Measurements from ENCODE around the gene ERBB4.

The ERBB4 gene

GRCh38 chr2:211996857-211997256 lies 541.7 kb downstream of the ERBB4 start:
- Histone ChIP-seq H3K9me3 (no peaks in the 10 kb centered on the region), H3K36me3 (no peaks in the 10 kb centered on the region), H3K4me3 (ENCODE audit: low read depth in 1 of 2, low read length in 1 of 2) (no peak overlapping the region), H3K27ac (no peak overlapping the region), H3K27me3 (no peaks in the 10 kb centered on the region), H3K4me1 (ENCODE audit: control insufficient read depth in 1 of 2, insufficient read depth in 1 of 2, low read depth in 1 of 2, low read length in 1 of 2) (no peaks in the 10 kb centered on the region)
- TF ChIP-seq CTCF (IDR thresholded peaks at IDR 0.05), result no peak

GRCh38 chr2:211994806-211995205 lies 543.8 kb downstream of the ERBB4 start:
- H3K36me3 ChIP-seq, result no peaks in the 10 kb centered on the region
- no peak for TF ChIP-seq CTCF (IDR thresholded peaks at IDR 0.05)
- no peaks in the 10 kb centered on the region for H3K4me1 ChIP-seq (ENCODE audit: control insufficient read depth in 1 of 2, insufficient read depth in 1 of 2, low read depth in 1 of 2, low read length in 1 of 2)
- H3K27me3 ChIP-seq, result no peaks in the 10 kb centered on the region
- H3K4me3 ChIP-seq (ENCODE audit: low read depth in 1 of 2, low read length in 1 of 2), result no peak overlapping the region
- H3K9me3 ChIP-seq, result no peaks in the 10 kb centered on the region
- no peak overlapping the region for H3K27ac ChIP-seq

GRCh38 chr2:211990335-211990734 lies 548.3 kb downstream of the ERBB4 start:
- no peaks in the 10 kb centered on the region for H3K4me1 ChIP-seq (ENCODE audit: control insufficient read depth in 1 of 2, insufficient read depth in 1 of 2, low read depth in 1 of 2, low read length in 1 of 2)
- no peak overlapping the region for H3K4me3 ChIP-seq (ENCODE audit: low read depth in 1 of 2, low read length in 1 of 2)
- no peak for TF ChIP-seq CTCF (IDR thresholded peaks at IDR 0.05)
- no peaks in the 10 kb centered on the region for H3K36me3 ChIP-seq
- no peaks in the 10 kb centered on the region for H3K9me3 ChIP-seq
- H3K27ac ChIP-seq, result no peak overlapping the region
- H3K27me3 ChIP-seq, result no peaks in the 10 kb centered on the region

GRCh38 chr2:211986313-211986712 lies 552.3 kb downstream of the ERBB4 start:
- Histone ChIP-seq H3K9me3 (no peaks in the 10 kb centered on the region), H3K4me1 (ENCODE audit: control insufficient read depth in 1 of 2, insufficient read depth in 1 of 2, low read depth in 1 of 2, low read length in 1 of 2) (no peaks in the 10 kb centered on the region), H3K4me3 (ENCODE audit: low read depth in 1 of 2, low read length in 1 of 2) (no peak overlapping the region), H3K36me3 (no peaks in the 10 kb centered on the region), H3K27me3 (no peaks in the 10 kb centered on the region), H3K27ac (no peak overlapping the region)
- TF ChIP-seq CTCF (IDR thresholded peaks at IDR 0.05), result no peak

GRCh38 chr2:211985393-211985792 lies 553.2 kb downstream of the ERBB4 start:
- no peak overlapping the region for H3K4me3 ChIP-seq (ENCODE audit: low read depth in 1 of 2, low read length in 1 of 2)
- no peak for TF ChIP-seq CTCF (IDR thresholded peaks at IDR 0.05)
- H3K27ac ChIP-seq, result no peak overlapping the region
- H3K36me3 ChIP-seq, result no peaks in the 10 kb centered on the region
- H3K9me3 ChIP-seq, result no peaks in the 10 kb centered on the region
- no peaks in the 10 kb centered on the region for H3K27me3 ChIP-seq
- H3K4me1 ChIP-seq (ENCODE audit: control insufficient read depth in 1 of 2, insufficient read depth in 1 of 2, low read depth in 1 of 2, low read length in 1 of 2), result no peaks in the 10 kb centered on the region

GRCh38 chr2:211982162-211982561 lies 556.4 kb downstream of the ERBB4 start:
- Histone ChIP-seq H3K4me1 (ENCODE audit: control insufficient read depth in 1 of 2, insufficient read depth in 1 of 2, low read depth in 1 of 2, low read length in 1 of 2) (no peaks in the 10 kb centered on the region), H3K36me3 (no peaks in the 10 kb centered on the region), H3K4me3 (ENCODE audit: low read depth in 1 of 2, low read length in 1 of 2) (no peak overlapping the region), H3K27me3 (no peaks in the 10 kb centered on the region), H3K27ac (no peak overlapping the region), H3K9me3 (no peaks in the 10 kb centered on the region)
- no peak for TF ChIP-seq CTCF (IDR thresholded peaks at IDR 0.05)
